HepG2 (cell line): Measurements from ENCODE around the gene MBTPS1. TPM values are rescaled to one million over a fixed set of nuclear protein-coding genes. Genes with fewer than 3 reads are reported as not detected.

Source experiments
- HNF4G ChIP-seq, 2 experiments: sonication (generic) in 1 of 2; formaldehyde crosslinking in 1 of 2; IDR thresholded peaks; 2 replicates each; pipeline versions ENCODE4 v1.4.0 to v1.6.1; 2011 to 2020; ENCODE audit warnings: borderline replicate concordance in 2 of 2, low read depth in 2 of 2, mild to moderate bottlenecking in 2 of 2, low read length in 1 of 2, missing genetic modification reagents in 1 of 2, moderate library complexity in 1 of 2
- KAT8 ChIP-seq: IDR thresholded peaks from 2 replicates; pipeline ENCODE4 v1.6.1; 2016; ENCODE audit warnings: missing genetic modification reagents, missing compliant biosample characterization
- MAFF ChIP-seq: IDR thresholded peaks from 2 replicates; pipeline ENCODE4 v1.6.1; 2011; ENCODE audit warnings: low read depth, low read length, improper control_type of control experiment
- MAFK ChIP-seq, 2 experiments: IDR thresholded peaks in 1 of 2; conservative IDR thresholded peaks in 1 of 2; 2 replicates each; pipeline ENCODE4 v1.6.1; 2011; ENCODE audit warnings: improper control_type of control experiment in 2 of 2, low read length in 2 of 2
- RERE ChIP-seq: IDR thresholded peaks from 2 replicates; pipeline ENCODE4 v1.6.1; 2016; ENCODE audit warnings: low read depth, missing genetic modification reagents, missing compliant biosample characterization
- ZFP37 ChIP-seq: sonication (generic); formaldehyde crosslinking; IDR thresholded peaks from 2 replicates; pipeline ENCODE4 v1.4.0; 2020; ENCODE audit warnings: missing genetic modification reagents, borderline replicate concordance
- ZNF17 ChIP-seq: sonication (generic); formaldehyde crosslinking; IDR thresholded peaks from 2 replicates; pipeline ENCODE4 v1.5.0; 2020; ENCODE audit warnings: mild to moderate bottlenecking, missing genetic modification reagents
- ZNF350 ChIP-seq: sonication (generic); formaldehyde crosslinking; IDR thresholded peaks from 2 replicates; pipeline ENCODE4 v1.4.0; 2020; ENCODE audit warnings: mild to moderate bottlenecking, low read depth, missing genetic modification reagents, borderline replicate concordance
- ZNF441 ChIP-seq: sonication (generic); formaldehyde crosslinking; IDR thresholded peaks from 2 replicates; pipeline ENCODE4 v1.7.0; 2021; ENCODE audit warnings: missing genetic modification reagents, borderline replicate concordance
- ZNF512B ChIP-seq: sonication (generic); formaldehyde crosslinking; IDR thresholded peaks from 2 replicates; pipeline ENCODE4 v1.5.1; 2020; ENCODE audit warnings: missing genetic modification reagents, mild to moderate bottlenecking, borderline replicate concordance
- polyA plus RNA-seq, 8 experiments: library from polyadenylated mRNA; depleted of rRNA in 3 of 8; stranded (reverse) in 7 of 8; unstranded in 1 of 8; fragments of >200 nt; fragmentation: Illumina TruSeq in 4 of 8; extraction: Trizol in 4 of 8; gene quantifications; 2 replicates each; pipeline versions ENCODE4 v1.2.1 to v1.2.3, GENCODE V29; 2011 to 2016; ENCODE audit warnings: low read depth in 4 of 8, missing spikeins in 1 of 8, mixed read lengths in 1 of 8; ENCODE audit not compliant: insufficient read depth in 1 of 8
- total RNA-seq, 5 experiments: library from RNA; depleted of rRNA; stranded (reverse); fragments of >200 nt; fragmentation: Illumina TruSeq; extraction: Trizol; gene quantifications; 2 replicates each; pipeline ENCODE4 v1.2.3, GENCODE V29; 2016; ENCODE audit warnings: low read depth in 1 of 5

The MBTPS1 gene
- total and polyA plus RNA-seq, 2 of the 13 experiments (the other 11 are each of a cell fraction or from before 2014, with no cell fraction given), result 56.7 to 91.3 TPM

- TF ChIP-seq ZNF512B (CRISPR knock-in tag) (no peak), KAT8 (CRISPR knock-in tag) (no peak), MAFK (conservative IDR thresholded peaks at IDR 0.05 in 1 of 2, IDR thresholded peaks at IDR 0.05 in 1 of 2; ENCODE audit: low read length in 2 of 2) (peak; percentile 93 to 94), ZNF350 (no peak), RERE (CRISPR knock-in tag) (no peak), MAFF (peak; percentile 91), ZNF17 (CRISPR knock-in tag) (no peak), ZNF441 (CRISPR knock-in tag) (no peak), ZFP37 (CRISPR knock-in tag) (no peak), HNF4G (IDR thresholded peaks at IDR 0.05; ENCODE audit: borderline replicate concordance, low read depth, low read length) (no peak), HNF4G (CRISPR knock-in tag; IDR thresholded peaks at IDR 0.05; ENCODE audit: borderline replicate concordance, low read depth) (no peak)
Measured at GRCh38 chr16:84081446-84081989, 35.2 kb downstream of the MBTPS1 start (continued).
